Measurements from ENCODE around the gene TBCK. TPM values are rescaled to one million over a fixed set of nuclear protein-coding genes. Genes with fewer than 3 reads are reported as not detected.

Gene TBCK
- polyA plus RNA-seq, 1 of the 3 experiments (the other 2 are of a cell fraction): 14.6 TPM

DNA sequence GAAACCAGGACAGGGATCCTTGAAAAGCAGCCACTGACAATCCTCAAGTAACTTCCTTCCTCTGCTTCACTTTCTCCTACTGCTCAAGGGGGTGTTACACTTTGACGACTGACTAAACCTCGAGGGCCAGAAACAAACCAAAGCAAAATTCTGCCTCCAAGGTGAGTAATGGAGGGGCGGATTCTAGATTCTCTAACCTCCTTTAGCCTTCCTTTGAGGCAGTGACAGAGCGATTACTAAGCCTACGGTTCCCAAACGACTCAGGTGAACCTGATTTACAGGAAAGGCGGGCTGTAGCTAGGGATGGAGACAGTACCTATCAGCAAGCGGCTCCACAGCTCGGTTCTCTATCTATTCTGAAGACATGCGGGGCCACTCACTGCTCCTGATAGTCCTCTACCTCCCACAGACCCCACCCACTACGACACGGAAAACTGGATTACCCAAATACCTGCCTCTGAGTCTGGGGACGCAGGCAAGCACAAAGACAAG lies 487 bp downstream of the TBCK start (continued):
- TF ChIP-seq, protein P1, sequence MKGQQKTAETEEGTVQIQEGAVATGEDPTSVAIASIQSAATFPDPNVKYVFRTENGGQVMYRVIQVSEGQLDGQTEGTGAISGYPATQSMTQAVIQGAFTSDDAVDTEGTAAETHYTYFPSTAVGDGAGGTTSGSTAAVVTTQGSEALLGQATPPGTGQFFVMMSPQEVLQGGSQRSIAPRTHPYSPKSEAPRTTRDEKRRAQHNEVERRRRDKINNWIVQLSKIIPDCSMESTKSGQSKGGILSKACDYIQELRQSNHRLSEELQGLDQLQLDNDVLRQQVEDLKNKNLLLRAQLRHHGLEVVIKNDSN (IDR thresholded peaks at IDR 0.05; ENCODE audit: borderline replicate concordance, low read depth): no peak

DNA sequence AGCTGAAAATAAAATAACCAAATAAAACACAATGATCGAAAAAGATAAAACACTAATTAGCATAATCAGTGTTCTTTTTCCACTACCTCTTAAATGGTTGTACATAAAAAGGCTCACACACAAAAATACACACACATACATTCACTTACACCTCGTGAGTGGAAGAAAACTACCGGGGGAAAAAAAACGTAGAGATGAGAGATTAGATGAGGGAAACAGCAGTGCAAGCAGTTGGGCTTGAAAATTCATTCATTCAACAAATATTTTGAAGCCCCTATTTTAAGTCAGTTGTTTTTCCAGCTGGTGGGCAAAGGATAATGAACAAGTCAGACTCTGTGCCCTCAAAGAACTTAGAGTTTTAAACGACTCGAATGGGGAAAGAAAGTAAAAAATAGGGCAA lies 1.0 kb downstream of the TBCK start:
- H4K20me1 ChIP-seq (ENCODE audit: insufficient read depth): no peaks in the 10 kb centered on the region
- ChIA-PET POLR2A (no interaction called here), CTCF (interaction anchor here (1.2 kb wide), 1 partner anchor 48 kb away, joined by 3 read pairs; no protein-coding TSS in a partner anchor)
- H3K36me3 ChIP-seq (replicated peaks in 1 of 2; ENCODE audit: control insufficient read depth in 1 of 2, insufficient read depth in 2 of 2, low read length in 1 of 2): peaks cover 0 to 7% of the 10 kb centered on the region in 2 experiments
- 5% methylated on average over 6 of the region's 6 CpGs for WGBS (ENCODE audit: low lambda C conversion rate)
- H3K4me3 ChIP-seq (ENCODE audit: low read depth in 2 of 2, low read length in 1 of 2): peak overlapping the region; percentile 98 to 99
- no peaks in the 10 kb centered on the region for H3K9me2 ChIP-seq
- no peaks in the 10 kb centered on the region for H3K27me3 ChIP-seq (ENCODE audit: insufficient read depth)
- H3K9me3 ChIP-seq: no peaks in the 10 kb centered on the region
- peak overlapping the region; percentile 92 for H3K9ac ChIP-seq
- peaks cover 26% of the 10 kb centered on the region for H3F3A ChIP-seq (replicated peaks; ENCODE audit: insufficient read depth)
- H3K79me2 ChIP-seq (ENCODE audit: insufficient read depth): peaks cover 89% of the 10 kb centered on the region
- peaks cover 11 to 23% of the 10 kb centered on the region in 2 experiments; a peak in 3 of 4 replicates for H3K4me1 ChIP-seq (ENCODE audit: control insufficient read depth in 1 of 2, insufficient read depth in 2 of 2, low read depth in 1 of 2, low read length in 1 of 2)
- H3K27ac ChIP-seq (ENCODE audit: low read depth in 2 of 2, low read length in 1 of 2): peak overlapping the region in 1 of 2 experiments; percentile 94; a peak in 3 of 4 replicates
- no peak for TF ChIP-seq NRF1 (IDR thresholded peaks at IDR 0.05; ENCODE audit: low read depth, low read length)
- TF ChIP-seq, protein P2, sequence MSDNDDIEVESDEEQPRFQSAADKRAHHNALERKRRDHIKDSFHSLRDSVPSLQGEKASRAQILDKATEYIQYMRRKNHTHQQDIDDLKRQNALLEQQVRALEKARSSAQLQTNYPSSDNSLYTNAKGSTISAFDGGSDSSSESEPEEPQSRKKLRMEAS (IDR thresholded peaks at IDR 0.05; ENCODE audit: low read depth): no peak
- TF ChIP-seq, protein P3, sequence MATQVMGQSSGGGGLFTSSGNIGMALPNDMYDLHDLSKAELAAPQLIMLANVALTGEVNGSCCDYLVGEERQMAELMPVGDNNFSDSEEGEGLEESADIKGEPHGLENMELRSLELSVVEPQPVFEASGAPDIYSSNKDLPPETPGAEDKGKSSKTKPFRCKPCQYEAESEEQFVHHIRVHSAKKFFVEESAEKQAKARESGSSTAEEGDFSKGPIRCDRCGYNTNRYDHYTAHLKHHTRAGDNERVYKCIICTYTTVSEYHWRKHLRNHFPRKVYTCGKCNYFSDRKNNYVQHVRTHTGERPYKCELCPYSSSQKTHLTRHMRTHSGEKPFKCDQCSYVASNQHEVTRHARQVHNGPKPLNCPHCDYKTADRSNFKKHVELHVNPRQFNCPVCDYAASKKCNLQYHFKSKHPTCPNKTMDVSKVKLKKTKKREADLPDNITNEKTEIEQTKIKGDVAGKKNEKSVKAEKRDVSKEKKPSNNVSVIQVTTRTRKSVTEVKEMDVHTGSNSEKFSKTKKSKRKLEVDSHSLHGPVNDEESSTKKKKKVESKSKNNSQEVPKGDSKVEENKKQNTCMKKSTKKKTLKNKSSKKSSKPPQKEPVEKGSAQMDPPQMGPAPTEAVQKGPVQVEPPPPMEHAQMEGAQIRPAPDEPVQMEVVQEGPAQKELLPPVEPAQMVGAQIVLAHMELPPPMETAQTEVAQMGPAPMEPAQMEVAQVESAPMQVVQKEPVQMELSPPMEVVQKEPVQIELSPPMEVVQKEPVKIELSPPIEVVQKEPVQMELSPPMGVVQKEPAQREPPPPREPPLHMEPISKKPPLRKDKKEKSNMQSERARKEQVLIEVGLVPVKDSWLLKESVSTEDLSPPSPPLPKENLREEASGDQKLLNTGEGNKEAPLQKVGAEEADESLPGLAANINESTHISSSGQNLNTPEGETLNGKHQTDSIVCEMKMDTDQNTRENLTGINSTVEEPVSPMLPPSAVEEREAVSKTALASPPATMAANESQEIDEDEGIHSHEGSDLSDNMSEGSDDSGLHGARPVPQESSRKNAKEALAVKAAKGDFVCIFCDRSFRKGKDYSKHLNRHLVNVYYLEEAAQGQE (IDR thresholded peaks at IDR 0.05; ENCODE audit: low read depth, low read length): no peak
- TF ChIP-seq, protein P4, sequence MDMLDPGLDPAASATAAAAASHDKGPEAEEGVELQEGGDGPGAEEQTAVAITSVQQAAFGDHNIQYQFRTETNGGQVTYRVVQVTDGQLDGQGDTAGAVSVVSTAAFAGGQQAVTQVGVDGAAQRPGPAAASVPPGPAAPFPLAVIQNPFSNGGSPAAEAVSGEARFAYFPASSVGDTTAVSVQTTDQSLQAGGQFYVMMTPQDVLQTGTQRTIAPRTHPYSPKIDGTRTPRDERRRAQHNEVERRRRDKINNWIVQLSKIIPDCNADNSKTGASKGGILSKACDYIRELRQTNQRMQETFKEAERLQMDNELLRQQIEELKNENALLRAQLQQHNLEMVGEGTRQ (IDR thresholded peaks at IDR 0.05; ENCODE audit: borderline replicate concordance, low read depth, low read length): no peak
- no peak for TF ChIP-seq YY1 (IDR thresholded peaks at IDR 0.05; ENCODE audit: low read depth)
- no peak for TF ChIP-seq CHD2 (IDR thresholded peaks at IDR 0.05; ENCODE audit: low read length, partially characterized antibody)
- no peak for TF ChIP-seq TAF1 (IDR thresholded peaks at IDR 0.05; ENCODE audit: borderline replicate concordance, low read depth, low read length)
- TF ChIP-seq FOSL2 (IDR thresholded peaks at IDR 0.05; ENCODE audit: borderline replicate concordance, low read depth): no peak
- TF ChIP-seq RXRA (IDR thresholded peaks at IDR 0.05; ENCODE audit: borderline replicate concordance, low read depth): no peak
- no peak for TF ChIP-seq JUND (IDR thresholded peaks at IDR 0.05)
- TF ChIP-seq, protein P5, sequence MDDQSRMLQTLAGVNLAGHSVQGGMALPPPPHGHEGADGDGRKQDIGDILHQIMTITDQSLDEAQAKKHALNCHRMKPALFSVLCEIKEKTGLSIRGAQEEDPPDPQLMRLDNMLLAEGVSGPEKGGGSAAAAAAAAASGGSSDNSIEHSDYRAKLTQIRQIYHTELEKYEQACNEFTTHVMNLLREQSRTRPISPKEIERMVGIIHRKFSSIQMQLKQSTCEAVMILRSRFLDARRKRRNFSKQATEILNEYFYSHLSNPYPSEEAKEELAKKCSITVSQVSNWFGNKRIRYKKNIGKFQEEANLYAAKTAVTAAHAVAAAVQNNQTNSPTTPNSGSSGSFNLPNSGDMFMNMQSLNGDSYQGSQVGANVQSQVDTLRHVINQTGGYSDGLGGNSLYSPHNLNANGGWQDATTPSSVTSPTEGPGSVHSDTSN (IDR thresholded peaks at IDR 0.05): no peak
- TF ChIP-seq, protein P1 (IDR thresholded peaks at IDR 0.05; ENCODE audit: borderline replicate concordance, low read depth): no peak
- TF ChIP-seq RFX5 (IDR thresholded peaks at IDR 0.05; ENCODE audit: low read length): no peak
- no peak for TF ChIP-seq RAD21 (IDR thresholded peaks at IDR 0.05; ENCODE audit: low read length)
- no peak for TF ChIP-seq FOXM1 (IDR thresholded peaks at IDR 0.05; ENCODE audit: low read depth)
- no peak for TF ChIP-seq TEAD4 (IDR thresholded peaks at IDR 0.05; ENCODE audit: borderline replicate concordance, insufficient read depth)
- TF ChIP-seq SMC3 (IDR thresholded peaks at IDR 0.05; ENCODE audit: low read depth, low read length): no peak
- no peak for TF ChIP-seq SIN3A (IDR thresholded peaks at IDR 0.05; ENCODE audit: borderline replicate concordance, low read depth, low read length)
- peak overlapping the region; percentile 91 for H2AFZ ChIP-seq (ENCODE audit: low read depth)
- DNase-seq: no peak
- H3K4me2 ChIP-seq: peak overlapping the region; percentile 94

Data from SK-N-SH (cell line).